Measurements from ENCODE around the gene SEC16B.

GRCh38 chr1:177975588-177976495 is 6.0 kb upstream of the SEC16B start:
- TF ChIP-seq POLR2A (IDR thresholded peaks at IDR 0.05; ENCODE audit: low read length), result no peak
- no peak for TF ChIP-seq GATA1 (IDR thresholded peaks at IDR 0.05; ENCODE audit: low read depth, low read length)

Measured in erythroblast (primary cell).